ENCODE data around the gene TNIK.
"Not testable (repeated sequence)": the region's sequence is repeated elsewhere in the genome, so short reads cannot be mapped to it uniquely, and the experiment has no call there.

Gene TNIK

GRCh38 chr3:171245796-171246765 is 214.1 kb downstream of the TNIK start:
- DNase-seq = no peak

- no peak for DNase-seq
Observed at GRCh38 chr3:171242951-171243350, 217.3 kb downstream of the TNIK start.

GRCh38 chr3:171242170-171242569 is 218.0 kb downstream of the TNIK start:
- no peak for DNase-seq

GRCh38 chr3:171241655-171242054 is 218.6 kb downstream of the TNIK start:
- not testable (repeated sequence) for DNase-seq

- DNase-seq = no peak
Observed at GRCh38 chr3:171240504-171240835, 219.7 kb downstream of the TNIK start.

GRCh38 chr3:171239757-171240503 is 220.3 kb downstream of the TNIK start:
- DNase-seq = peak; percentile 97

GRCh38 chr3:171237009-171237385 is 223.2 kb downstream of the TNIK start:
- no peak for DNase-seq

- DNase-seq = no peak
Observed at GRCh38 chr3:171236265-171237008, 223.8 kb downstream of the TNIK start.

- no peak for DNase-seq
Observed at GRCh38 chr3:171234298-171235010, 225.8 kb downstream of the TNIK start.

- no peak for DNase-seq
Observed at GRCh38 chr3:171231361-171231760, 228.8 kb downstream of the TNIK start.

GRCh38 chr3:171230865-171231264 is 229.3 kb downstream of the TNIK start:
- no peak for DNase-seq

GRCh38 chr3:171229173-171229572 is 231.0 kb downstream of the TNIK start:
- DNase-seq = no peak

- peak; percentile 59 for DNase-seq
Observed at GRCh38 chr3:171228240-171228639, 232.0 kb downstream of the TNIK start.

GRCh38 chr3:171227828-171228227 is 232.4 kb downstream of the TNIK start:
- no peak for DNase-seq

- no peak for DNase-seq
Observed at GRCh38 chr3:171227359-171227758, 232.8 kb downstream of the TNIK start.

GRCh38 chr3:171226794-171227193 is 233.4 kb downstream of the TNIK start:
- DNase-seq = no peak

- no peak for DNase-seq
Observed at GRCh38 chr3:171225708-171226107, 234.5 kb downstream of the TNIK start.

GRCh38 chr3:171225165-171225564 is 235.0 kb downstream of the TNIK start:
- DNase-seq = no peak

GRCh38 chr3:171223396-171223795 is 236.8 kb downstream of the TNIK start:
- no peak for DNase-seq

- no peak for DNase-seq
Observed at GRCh38 chr3:171222995-171223394, 237.2 kb downstream of the TNIK start.

GRCh38 chr3:171221597-171221996 is 238.6 kb downstream of the TNIK start:
- DNase-seq = no peak

- no peak for DNase-seq
Observed at GRCh38 chr3:171221104-171221503, 239.1 kb downstream of the TNIK start.

- no peak for DNase-seq
Observed at GRCh38 chr3:171219258-171219657, 240.9 kb downstream of the TNIK start.

All from NCI-H510A treated with DMSO at 0.1 percent for 48 hours (cell line).